ENCODE results near the gene LRRC7. TPM values are rescaled to one million over a fixed set of nuclear protein-coding genes. Genes with fewer than 3 reads are reported as not detected.

The LRRC7 gene
- total RNA-seq, 1 donor = under 0.01 TPM

- no peaks in the 10 kb centered on the region for H4K20me1 ChIP-seq (ENCODE audit: insufficient read depth, low read length)
- DNase-seq (ENCODE audit: insufficient read length, low spot score, missing footprints) = no peak
Observed at GRCh38 chr1:69691179-69691578, 123.5 kb downstream of the LRRC7 start.

DNA sequence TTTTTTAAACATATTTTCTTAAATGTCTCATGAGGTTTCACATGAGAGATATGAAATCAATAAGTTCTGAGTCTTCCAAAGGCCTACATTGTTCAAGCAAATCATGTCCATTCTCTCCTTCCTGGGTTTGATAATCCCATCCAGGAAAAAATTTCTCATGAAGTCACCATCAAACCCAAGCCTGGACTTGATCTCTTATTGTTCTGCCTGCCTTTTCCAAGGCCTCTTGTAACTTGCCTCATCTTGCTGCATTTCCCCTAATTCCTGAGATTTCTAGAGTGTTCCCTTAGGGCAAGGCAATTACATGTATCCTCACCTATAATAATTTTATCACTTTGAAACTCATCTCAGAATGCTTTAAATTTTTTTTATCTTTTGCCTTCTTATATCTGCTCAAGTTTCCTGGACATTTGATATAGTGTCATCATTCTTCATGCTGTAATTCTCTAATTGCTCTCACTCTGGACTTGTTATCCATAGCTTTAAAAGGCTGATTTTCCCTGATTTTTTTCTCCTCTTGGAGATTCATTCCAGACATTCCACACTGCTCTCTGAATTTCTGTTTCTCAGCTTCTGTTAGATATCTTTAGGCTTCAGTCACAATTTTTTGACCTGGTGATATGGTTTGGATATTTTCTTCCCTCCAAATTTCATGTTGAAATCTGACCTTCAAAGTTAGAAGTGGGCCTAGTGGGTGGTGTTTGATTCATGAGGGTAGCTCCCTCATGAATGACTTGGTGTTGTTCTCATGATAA lies 126.4 kb downstream of the LRRC7 start:
- Histone ChIP-seq H3K27me3 (ENCODE audit: insufficient read depth, low read length) (no peaks in the 10 kb centered on the region), H3K36me3 (ENCODE audit: insufficient read depth, low read length) (no peaks in the 10 kb centered on the region), H4K20me1 (ENCODE audit: insufficient read depth, low read length) (no peaks in the 10 kb centered on the region), H3K79me2 (ENCODE audit: insufficient read depth, low read length) (no peaks in the 10 kb centered on the region), H3K4me3 (ENCODE audit: insufficient read depth, low read length) (no peak overlapping the region), H3K27ac (ENCODE audit: low read depth, low read length) (no peak overlapping the region), H3K4me1 (ENCODE audit: insufficient read depth, low read length) (no peaks in the 10 kb centered on the region), H3K9me3 (ENCODE audit: low read depth, low read length) (no peaks in the 10 kb centered on the region), H2AFZ (ENCODE audit: low read length) (no peak overlapping the region), H3K4me2 (ENCODE audit: insufficient read depth, low read length) (no peak overlapping the region)
- DNase-seq (ENCODE audit: insufficient read length, low spot score, missing footprints) = no peak
- TF ChIP-seq, protein P1, sequence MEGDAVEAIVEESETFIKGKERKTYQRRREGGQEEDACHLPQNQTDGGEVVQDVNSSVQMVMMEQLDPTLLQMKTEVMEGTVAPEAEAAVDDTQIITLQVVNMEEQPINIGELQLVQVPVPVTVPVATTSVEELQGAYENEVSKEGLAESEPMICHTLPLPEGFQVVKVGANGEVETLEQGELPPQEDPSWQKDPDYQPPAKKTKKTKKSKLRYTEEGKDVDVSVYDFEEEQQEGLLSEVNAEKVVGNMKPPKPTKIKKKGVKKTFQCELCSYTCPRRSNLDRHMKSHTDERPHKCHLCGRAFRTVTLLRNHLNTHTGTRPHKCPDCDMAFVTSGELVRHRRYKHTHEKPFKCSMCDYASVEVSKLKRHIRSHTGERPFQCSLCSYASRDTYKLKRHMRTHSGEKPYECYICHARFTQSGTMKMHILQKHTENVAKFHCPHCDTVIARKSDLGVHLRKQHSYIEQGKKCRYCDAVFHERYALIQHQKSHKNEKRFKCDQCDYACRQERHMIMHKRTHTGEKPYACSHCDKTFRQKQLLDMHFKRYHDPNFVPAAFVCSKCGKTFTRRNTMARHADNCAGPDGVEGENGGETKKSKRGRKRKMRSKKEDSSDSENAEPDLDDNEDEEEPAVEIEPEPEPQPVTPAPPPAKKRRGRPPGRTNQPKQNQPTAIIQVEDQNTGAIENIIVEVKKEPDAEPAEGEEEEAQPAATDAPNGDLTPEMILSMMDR (IDR thresholded peaks at IDR 0.05; ENCODE audit: extremely low read depth, low read depth, low read length) = no peak

More at GRCh38 chr1:69691179-69691578, 123.5 kb downstream of the LRRC7 start:
- Histone ChIP-seq H3K4me3 (ENCODE audit: insufficient read depth, low read length) (no peak overlapping the region), H3K79me2 (ENCODE audit: insufficient read depth, low read length) (no peaks in the 10 kb centered on the region), H3K4me2 (ENCODE audit: insufficient read depth, low read length) (no peak overlapping the region), H3K27me3 (ENCODE audit: insufficient read depth, low read length) (no peaks in the 10 kb centered on the region), H3K9me3 (ENCODE audit: low read depth, low read length) (no peaks in the 10 kb centered on the region), H3K27ac (ENCODE audit: low read depth, low read length) (no peak overlapping the region), H3K36me3 (ENCODE audit: insufficient read depth, low read length) (no peaks in the 10 kb centered on the region), H2AFZ (ENCODE audit: low read length) (no peak overlapping the region), H3K4me1 (ENCODE audit: insufficient read depth, low read length) (no peaks in the 10 kb centered on the region)
- TF ChIP-seq, protein P1 (IDR thresholded peaks at IDR 0.05; ENCODE audit: extremely low read depth, low read depth, low read length) = no peak

DNA sequence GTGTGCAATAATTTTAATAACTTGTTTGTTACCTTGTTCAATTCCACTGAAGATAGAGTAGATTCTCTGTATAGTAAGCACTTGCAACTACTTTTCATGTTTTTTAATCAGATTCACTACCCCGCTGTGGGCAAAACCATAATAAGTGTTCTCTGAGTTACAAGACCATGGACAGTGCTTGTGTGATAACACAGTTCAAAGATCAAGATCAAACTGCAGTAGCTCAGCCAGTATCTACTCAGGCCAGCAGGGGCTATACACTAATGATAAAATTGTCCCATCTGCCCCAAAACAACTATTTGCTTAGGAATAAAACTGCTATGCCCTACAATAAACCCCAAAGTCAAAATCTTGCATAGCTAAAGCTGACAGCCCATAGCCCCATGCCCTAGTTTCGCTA lies 129.6 kb downstream of the LRRC7 start:
- Histone ChIP-seq H3K4me3 (ENCODE audit: insufficient read depth, low read length) (no peak overlapping the region), H3K79me2 (ENCODE audit: insufficient read depth, low read length) (no peaks in the 10 kb centered on the region), H2AFZ (ENCODE audit: low read length) (no peak overlapping the region), H3K27me3 (ENCODE audit: insufficient read depth, low read length) (no peaks in the 10 kb centered on the region), H3K27ac (ENCODE audit: low read depth, low read length) (no peak overlapping the region), H3K9me3 (ENCODE audit: low read depth, low read length) (no peaks in the 10 kb centered on the region), H3K4me1 (ENCODE audit: insufficient read depth, low read length) (no peaks in the 10 kb centered on the region), H3K4me2 (ENCODE audit: insufficient read depth, low read length) (no peak overlapping the region), H4K20me1 (ENCODE audit: insufficient read depth, low read length) (no peaks in the 10 kb centered on the region), H3K36me3 (ENCODE audit: insufficient read depth, low read length) (no peaks in the 10 kb centered on the region)
- TF ChIP-seq, protein P1 (IDR thresholded peaks at IDR 0.05; ENCODE audit: extremely low read depth, low read depth, low read length) = no peak
- DNase-seq (ENCODE audit: insufficient read length, low spot score, missing footprints) = no peak

DNA sequence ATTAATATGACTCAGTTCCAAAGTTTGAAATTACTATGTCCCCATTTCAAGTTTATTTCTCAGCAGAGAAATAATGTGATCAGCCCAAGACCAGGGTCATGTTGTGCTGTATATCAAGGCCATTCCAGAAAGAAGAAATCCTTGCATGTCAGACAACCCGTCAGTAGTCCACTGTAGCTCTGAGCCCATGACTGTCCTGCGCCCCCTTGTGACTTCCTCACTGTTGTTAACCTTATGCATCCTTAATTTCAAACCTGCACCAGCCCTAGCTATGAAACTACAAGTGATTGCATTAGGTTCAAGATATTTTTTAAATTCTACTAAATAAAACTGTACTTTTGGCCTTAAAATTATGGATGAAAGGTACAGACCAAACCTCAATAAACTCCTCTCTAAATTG lies 133.0 kb downstream of the LRRC7 start:
- no peak overlapping the region for H3K4me3 ChIP-seq (ENCODE audit: insufficient read depth, low read length)

More for the DNA sequence above, 133.0 kb downstream of the LRRC7 start:
- Histone ChIP-seq H3K9me3 (ENCODE audit: low read depth, low read length) (no peaks in the 10 kb centered on the region), H3K27ac (ENCODE audit: low read depth, low read length) (no peak overlapping the region), H2AFZ (ENCODE audit: low read length) (no peak overlapping the region), H3K36me3 (ENCODE audit: insufficient read depth, low read length) (no peaks in the 10 kb centered on the region), H4K20me1 (ENCODE audit: insufficient read depth, low read length) (no peaks in the 10 kb centered on the region), H3K79me2 (ENCODE audit: insufficient read depth, low read length) (no peaks in the 10 kb centered on the region), H3K27me3 (ENCODE audit: insufficient read depth, low read length) (no peaks in the 10 kb centered on the region), H3K4me2 (ENCODE audit: insufficient read depth, low read length) (no peak overlapping the region), H3K4me1 (ENCODE audit: insufficient read depth, low read length) (no peaks in the 10 kb centered on the region)
- DNase-seq (ENCODE audit: insufficient read length, low spot score, missing footprints) = no peak
- TF ChIP-seq, protein P1 (IDR thresholded peaks at IDR 0.05; ENCODE audit: extremely low read depth, low read depth, low read length) = peak; percentile 37
